HG02610 (cell line): ENCODE data around the gene UPK3B.
"Not testable (repeated sequence)": the region's sequence is repeated elsewhere in the genome, so short reads cannot be mapped to it uniquely, and the experiment has no call there.

Experiments
- ATAC-seq: cut with Tn5 transposase; IDR thresholded peaks from one replicate; pipeline ENCODE4 v1.9.1; 2021; ENCODE audit warnings: mild to moderate bottlenecking, moderate library complexity; ENCODE audit not compliant: unreplicated experiment

UPK3B gene

GRCh38 chr7:76487969-76488368, 22.4 kb upstream of the UPK3B start:
- not testable (repeated sequence) for ATAC-seq

DNA sequence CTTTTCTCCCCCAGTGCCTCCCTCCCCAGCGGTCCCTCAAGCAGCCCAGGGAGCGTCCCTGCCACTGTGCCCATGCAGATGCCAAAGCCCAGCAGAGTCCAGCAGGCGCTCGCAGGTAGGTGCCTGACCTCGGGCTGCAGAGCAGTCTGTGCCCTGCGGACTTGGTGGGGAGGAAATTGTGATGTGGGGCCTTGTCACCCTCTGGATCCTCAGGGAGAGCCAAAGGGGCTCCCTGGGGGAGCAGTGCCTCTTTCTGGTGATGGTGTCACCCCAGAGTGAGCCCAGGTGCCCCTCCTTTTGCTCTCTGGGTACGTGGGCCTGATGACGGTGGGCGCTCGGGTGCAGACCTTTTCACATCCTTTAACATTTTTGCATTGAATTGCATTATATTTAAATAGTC, 18.2 kb upstream of the UPK3B start:
- ATAC-seq: not testable (repeated sequence)

- ATAC-seq: not testable (repeated sequence)
Observed at GRCh38 chr7:76495717-76496116, 14.6 kb upstream of the UPK3B start.

- not testable (repeated sequence) for ATAC-seq
Observed at GRCh38 chr7:76497918-76498582, 12.3 kb upstream of the UPK3B start.

DNA sequence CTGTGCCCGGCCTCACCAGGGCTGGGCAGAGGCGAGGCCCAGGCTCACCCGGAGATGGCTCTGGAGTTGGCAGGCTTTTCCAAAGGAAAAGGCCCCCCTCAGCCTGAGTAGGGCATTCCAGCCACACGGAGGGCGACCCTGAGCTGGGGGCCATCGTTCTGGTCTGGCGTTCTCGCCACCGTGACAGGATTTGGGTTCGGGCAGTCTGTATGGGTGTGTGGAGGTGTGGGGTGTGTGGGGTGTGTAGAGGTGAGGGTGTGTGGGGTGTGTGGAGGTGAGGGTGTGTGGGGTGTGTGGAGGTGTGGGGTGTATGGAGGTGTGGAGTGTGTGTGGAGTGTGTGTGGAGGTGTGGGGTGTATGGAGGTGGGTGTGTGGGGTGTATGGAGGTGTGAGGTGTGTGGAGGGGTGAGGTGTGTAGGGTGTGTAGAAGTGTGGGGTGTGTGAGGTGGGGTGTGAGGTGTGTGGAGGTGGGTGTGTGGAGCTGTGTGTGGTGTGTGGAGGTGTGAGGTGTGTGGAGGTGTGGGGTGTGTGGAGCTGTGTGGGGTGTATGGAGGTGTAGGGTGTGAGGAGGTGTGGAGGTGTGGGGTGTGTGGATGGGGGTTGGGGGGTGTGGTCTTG, 11.7 kb upstream of the UPK3B start:
- ATAC-seq: not testable (repeated sequence)

DNA sequence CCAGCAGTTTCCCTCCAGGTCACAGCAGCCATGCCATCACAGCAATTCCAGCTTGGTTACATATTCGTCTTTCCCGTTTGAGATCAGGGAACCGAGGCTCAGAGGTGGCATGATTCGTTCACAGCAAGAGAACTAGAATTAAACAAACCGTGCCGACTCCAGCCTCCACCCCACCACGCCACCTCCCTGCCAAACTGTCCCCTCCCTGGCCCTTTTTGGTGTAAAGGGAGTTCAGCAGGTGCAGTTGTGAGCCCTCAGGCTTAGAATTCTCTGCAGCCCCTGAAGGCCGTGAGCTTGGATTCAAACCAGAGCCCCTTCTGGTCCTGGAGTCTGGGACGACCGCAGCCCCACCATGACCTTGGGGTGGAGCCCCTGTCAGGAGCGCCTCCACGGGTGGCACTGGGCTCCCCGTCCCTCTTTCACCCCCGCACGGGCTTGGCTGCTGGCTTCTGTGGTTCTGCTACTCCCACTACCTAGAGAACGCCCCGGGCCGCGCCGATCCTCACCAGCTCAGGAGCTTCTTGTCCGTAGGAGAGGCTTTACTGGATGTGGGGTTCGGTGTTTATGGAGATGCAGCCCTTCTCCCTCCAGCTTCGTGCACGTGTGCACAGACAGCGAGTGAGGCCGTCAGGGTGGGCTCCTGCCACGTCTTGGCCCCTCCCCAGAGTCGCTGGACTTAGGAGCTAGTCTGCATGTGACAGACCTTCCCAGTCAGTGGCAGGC, 11.0 kb upstream of the UPK3B start:
- ATAC-seq: not testable (repeated sequence)

DNA sequence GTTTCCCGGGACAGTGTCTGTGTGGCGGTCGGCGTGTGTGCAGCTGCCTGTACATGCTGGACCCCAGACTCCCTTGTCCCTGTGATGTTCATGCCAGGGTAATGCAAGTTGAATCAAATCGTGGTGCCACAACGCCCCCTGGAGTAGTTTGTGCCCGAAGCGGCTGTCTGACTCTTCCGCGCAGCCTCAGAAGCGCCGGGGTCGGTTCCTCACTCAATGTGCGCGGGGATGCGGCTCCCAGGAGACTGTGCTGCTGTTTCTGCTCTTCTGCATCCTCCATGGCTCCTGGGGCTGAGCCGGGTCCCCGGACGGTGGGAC, 10.5 kb upstream of the UPK3B start:
- not testable (repeated sequence) for ATAC-seq

- ATAC-seq: not testable (repeated sequence)
Observed at GRCh38 chr7:76502224-76502623, 8.1 kb upstream of the UPK3B start.

- ATAC-seq: not testable (repeated sequence)
Observed at GRCh38 chr7:76502836-76503235, 7.5 kb upstream of the UPK3B start.

- not testable (repeated sequence) for ATAC-seq
Observed at GRCh38 chr7:76503244-76503643, 7.1 kb upstream of the UPK3B start.

- not testable (repeated sequence) for ATAC-seq
Observed at GRCh38 chr7:76504351-76505167, 5.8 kb upstream of the UPK3B start.

GRCh38 chr7:76505168-76506080, 4.9 kb upstream of the UPK3B start:
- ATAC-seq: no peak

- no peak for ATAC-seq
Observed at GRCh38 chr7:76506081-76506440, 4.3 kb upstream of the UPK3B start.

DNA sequence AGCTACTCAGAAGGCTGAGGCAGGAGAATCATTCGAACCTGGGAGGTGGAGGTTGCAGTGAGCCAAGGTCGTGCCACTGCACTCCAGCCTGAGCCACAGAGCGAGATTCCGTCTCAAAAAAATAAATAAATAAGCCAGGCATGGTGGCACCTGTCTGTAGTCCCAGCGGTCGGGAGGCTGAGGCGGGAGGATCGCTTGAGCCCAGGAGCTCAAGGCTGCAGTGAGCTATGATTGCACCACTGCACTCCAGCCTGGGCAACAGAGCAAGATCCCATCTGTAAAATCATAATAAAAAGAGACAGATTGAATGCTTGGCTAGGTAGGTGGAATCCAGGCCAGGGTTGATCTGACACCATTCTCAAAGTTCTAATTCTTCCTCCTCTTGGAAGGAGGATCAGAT, 3.7 kb upstream of the UPK3B start:
- ATAC-seq: not testable (repeated sequence)

- no peak for ATAC-seq
Observed at GRCh38 chr7:76507723-76508406, 2.5 kb upstream of the UPK3B start.

- not testable (repeated sequence) for ATAC-seq
Observed at GRCh38 chr7:76511200-76511910, 1.0 kb downstream of the UPK3B start.

DNA sequence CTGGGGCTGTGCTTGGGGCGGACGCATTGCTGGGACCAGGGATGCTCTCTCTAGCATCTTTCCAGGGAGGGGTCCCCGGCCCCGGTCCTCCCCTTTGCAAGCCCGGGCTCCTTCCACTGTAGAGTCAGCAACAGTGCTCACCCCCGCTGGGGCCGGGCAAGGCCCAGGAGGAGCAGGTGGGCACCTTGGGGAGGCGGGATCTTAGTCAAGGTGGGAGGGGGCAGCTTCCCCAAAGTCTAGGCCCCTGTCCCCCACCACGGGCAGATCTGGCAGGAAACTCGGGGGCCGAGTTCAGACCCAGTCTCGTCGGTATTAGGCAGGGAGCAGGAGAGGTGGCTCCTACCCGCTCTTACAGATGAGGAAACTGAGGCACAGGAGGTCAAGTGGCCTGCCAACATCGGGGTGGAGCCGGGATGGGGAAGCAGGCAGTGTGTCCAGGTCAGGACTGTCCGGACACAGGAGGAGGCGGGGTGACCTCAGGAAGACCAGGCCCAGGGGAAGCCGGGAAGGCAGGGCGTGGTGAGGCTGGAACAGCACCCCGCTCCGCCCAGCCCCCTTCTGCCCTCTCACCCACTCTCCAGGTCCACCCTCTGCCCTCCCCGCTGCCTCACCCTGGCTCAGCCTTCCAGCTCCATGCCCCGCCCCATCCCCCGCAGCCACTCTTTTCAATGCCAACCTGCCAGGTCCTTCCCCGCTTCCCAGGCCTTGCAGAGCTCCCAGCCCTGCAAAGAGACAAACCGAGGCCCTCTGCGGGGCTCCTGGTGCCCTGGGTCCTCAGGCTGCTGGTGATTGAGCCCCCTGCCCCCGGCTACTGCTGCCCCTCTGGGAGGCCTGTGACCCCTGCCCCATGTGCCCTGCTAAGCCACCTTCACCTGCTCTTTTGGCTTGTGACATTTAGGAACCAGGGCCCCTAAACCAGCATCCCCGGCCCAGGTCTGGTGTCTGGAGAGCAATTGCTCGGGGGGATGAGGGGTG, 1.8 kb downstream of the UPK3B start:
- ATAC-seq: not testable (repeated sequence)
